Hepatocyte (in vitro differentiated cells): Measurements from ENCODE around the gene GPR157. TPM values are rescaled to one million over a fixed set of nuclear protein-coding genes. Genes with fewer than 3 reads are reported as not detected.

Source experiments
- DNase-seq: peaks from one replicate; pipeline ENCODE4 v3.0.0-alpha.2; 2016; ENCODE audit warnings: low spot score
- H2AFZ ChIP-seq: fragments of 200-600 bp; sonication (generic); 2 replicates; pipeline ENCODE4 v1.6.0; 2016; ENCODE audit warnings: antibody characterized with exemption, mild to moderate bottlenecking
- H3K27ac ChIP-seq: fragments of 200-600 bp; sonication (generic); 2 replicates; pipeline ENCODE4 v1.5.1; 2016; ENCODE audit warnings: mild to moderate bottlenecking
- H3K27me3 ChIP-seq: fragments of 200-600 bp; sonication (generic); 2 replicates; pipeline ENCODE4 v1.6.1; 2016
- H3K36me3 ChIP-seq: fragments of 200-600 bp; sonication (generic); replicated peaks from 2 replicates; pipeline ENCODE4 v1.5.1; 2016; ENCODE audit warnings: low read depth; ENCODE audit not compliant: insufficient read depth
- H3K4me1 ChIP-seq: fragments of 200-600 bp; sonication (generic); 2 replicates; pipeline ENCODE4 v1.5.1; 2016; ENCODE audit warnings: mild to moderate bottlenecking, moderate library complexity; ENCODE audit not compliant: insufficient read depth
- H3K4me2 ChIP-seq: fragments of 200-600 bp; sonication (generic); 2 replicates; pipeline ENCODE4 v1.6.0; 2016
- H3K4me3 ChIP-seq: fragments of 200-600 bp; sonication (generic); 2 replicates; pipeline ENCODE4 v1.5.1; 2016; ENCODE audit warnings: mild to moderate bottlenecking
- H3K79me2 ChIP-seq: fragments of 200-600 bp; sonication (generic); 2 replicates; pipeline ENCODE4 v1.6.0; 2017; ENCODE audit warnings: mild to moderate bottlenecking
- H3K9me2 ChIP-seq: fragments of 200-600 bp; sonication (generic); replicated peaks from 2 replicates; pipeline ENCODE4 v1.6.0; 2017; ENCODE audit warnings: mild to moderate bottlenecking; ENCODE audit not compliant: insufficient read depth
- H3K9me3 ChIP-seq: fragments of 200-600 bp; sonication (generic); 2 replicates; pipeline ENCODE4 v1.5.1; 2016; ENCODE audit warnings: low read depth, mild to moderate bottlenecking
- H4K20me1 ChIP-seq: fragments of 200-600 bp; sonication (generic); 2 replicates; pipeline ENCODE4 v1.6.0; 2016; ENCODE audit warnings: mild to moderate bottlenecking; ENCODE audit not compliant: insufficient read depth, poor library complexity, severe bottlenecking
- EZH2 ChIP-seq: fragments of 200-600 bp; sonication (generic); IDR thresholded peaks from 2 replicates; pipeline ENCODE4 v1.6.1; 2016; ENCODE audit warnings: antibody characterized with exemption, mild to moderate bottlenecking, borderline replicate concordance
- EZH2phosphoT487 ChIP-seq: fragments of 200-600 bp; sonication (generic); IDR thresholded peaks from one replicate; pipeline ENCODE4 v1.6.1; 2018; ENCODE audit warnings: antibody characterized with exemption, mild to moderate bottlenecking, low read depth, moderate library complexity; ENCODE audit not compliant: unreplicated experiment, severe bottlenecking
- WGBS: methylation state at CpG from one replicate; pipeline ENCODE4 v1.1.6; 2016; ENCODE audit warnings: low lambda C conversion rate; ENCODE audit errors: missing lambda C conversion rate; 5-methylcytosine and 5-hydroxymethylcytosine counted together
- polyA plus RNA-seq: library from polyadenylated mRNA; unstranded; fragments of >200 nt; fragmentation: Nextera tagmentation; extraction: Ambion mirVana; gene quantifications from 2 replicates; pipeline ENCODE4 v1.2.1, GENCODE V29; 2016
- total RNA-seq: library from RNA; depleted of rRNA; stranded (reverse); fragments of >200 nt; gene quantifications from 2 replicates; pipeline ENCODE4 v1.2.3, GENCODE V29; 2014
- TF ChIP-seq, protein P1 (sequence below): fragments of 200-600 bp; sonication (generic); IDR thresholded peaks from 2 replicates; pipeline ENCODE4 v1.5.1; 2016; ENCODE audit warnings: antibody characterized with exemption, mild to moderate bottlenecking; ENCODE audit not compliant: poor library complexity

The GPR157 gene
- total and polyA plus RNA-seq, 2 experiments from 2014 or later = 14.4 to 18.6 TPM

DNA sequence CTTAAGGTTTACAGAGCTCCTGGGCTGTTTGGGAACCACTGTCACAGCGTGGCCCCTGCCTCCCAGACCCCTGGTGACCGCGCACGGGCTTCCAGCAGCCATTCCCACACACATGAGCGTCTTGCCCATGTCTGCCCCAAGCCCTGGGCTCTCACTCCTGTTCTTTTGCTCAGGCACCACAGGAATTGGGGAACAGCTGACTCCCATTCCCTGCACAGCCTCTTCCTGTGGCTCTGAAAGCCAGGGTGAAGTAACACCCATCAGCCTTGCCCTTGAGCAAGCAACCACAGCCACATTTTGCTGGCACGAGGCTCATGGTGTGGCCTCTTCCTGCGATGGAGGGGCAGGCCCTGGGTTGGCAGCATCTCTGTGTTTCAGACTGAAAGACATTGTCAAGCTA is 14.3 kb upstream of the GPR157 start:
- H3K4me2 ChIP-seq = no peak overlapping the region
- no peaks in the 10 kb centered on the region for H3K79me2 ChIP-seq
- no peaks in the 10 kb centered on the region for H3K4me1 ChIP-seq
- no peak for DNase-seq
- no peak overlapping the region for H3K4me3 ChIP-seq
- H3K36me3 ChIP-seq = no peaks in the 10 kb centered on the region
- no peaks in the 10 kb centered on the region for H3K27me3 ChIP-seq
- H3K9me2 ChIP-seq = no peaks in the 10 kb centered on the region
- no peaks in the 10 kb centered on the region for H3K9me3 ChIP-seq
- H4K20me1 ChIP-seq = no peaks in the 10 kb centered on the region
- no peak for TF ChIP-seq EZH2phosphoT487
- TF ChIP-seq EZH2 = no peak
- TF ChIP-seq, protein P1, sequence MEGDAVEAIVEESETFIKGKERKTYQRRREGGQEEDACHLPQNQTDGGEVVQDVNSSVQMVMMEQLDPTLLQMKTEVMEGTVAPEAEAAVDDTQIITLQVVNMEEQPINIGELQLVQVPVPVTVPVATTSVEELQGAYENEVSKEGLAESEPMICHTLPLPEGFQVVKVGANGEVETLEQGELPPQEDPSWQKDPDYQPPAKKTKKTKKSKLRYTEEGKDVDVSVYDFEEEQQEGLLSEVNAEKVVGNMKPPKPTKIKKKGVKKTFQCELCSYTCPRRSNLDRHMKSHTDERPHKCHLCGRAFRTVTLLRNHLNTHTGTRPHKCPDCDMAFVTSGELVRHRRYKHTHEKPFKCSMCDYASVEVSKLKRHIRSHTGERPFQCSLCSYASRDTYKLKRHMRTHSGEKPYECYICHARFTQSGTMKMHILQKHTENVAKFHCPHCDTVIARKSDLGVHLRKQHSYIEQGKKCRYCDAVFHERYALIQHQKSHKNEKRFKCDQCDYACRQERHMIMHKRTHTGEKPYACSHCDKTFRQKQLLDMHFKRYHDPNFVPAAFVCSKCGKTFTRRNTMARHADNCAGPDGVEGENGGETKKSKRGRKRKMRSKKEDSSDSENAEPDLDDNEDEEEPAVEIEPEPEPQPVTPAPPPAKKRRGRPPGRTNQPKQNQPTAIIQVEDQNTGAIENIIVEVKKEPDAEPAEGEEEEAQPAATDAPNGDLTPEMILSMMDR = no peak
- H3K27ac ChIP-seq = no peak overlapping the region
- no peak overlapping the region for H2AFZ ChIP-seq
- WGBS = 86% methylated on average over 7 of the region's 7 CpGs

DNA sequence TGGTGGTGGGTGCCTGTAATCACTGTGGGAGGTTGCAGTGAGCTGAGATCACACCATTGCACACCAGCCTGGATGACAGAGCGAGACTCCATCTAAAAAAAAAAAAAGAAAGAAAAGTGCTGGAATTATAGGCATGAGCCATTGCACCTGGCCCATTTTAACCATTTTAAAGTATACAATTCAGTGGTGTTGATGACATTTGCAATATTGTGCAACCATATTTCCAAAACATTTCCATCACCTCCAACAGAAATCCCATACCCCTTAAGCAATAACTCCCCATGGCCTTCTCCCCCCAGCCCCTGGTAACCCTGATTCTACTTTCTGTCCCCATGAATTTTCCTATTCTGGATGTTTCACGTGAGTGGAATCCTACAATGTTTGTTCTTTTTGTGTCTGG is 11.0 kb upstream of the GPR157 start:
- no peak for DNase-seq
- Histone ChIP-seq H3K9me3 (no peaks in the 10 kb centered on the region), H2AFZ (no peak overlapping the region), H3K4me3 (no peak overlapping the region), H3K36me3 (no peaks in the 10 kb centered on the region), H3K79me2 (no peaks in the 10 kb centered on the region), H3K9me2 (no peaks in the 10 kb centered on the region), H3K4me2 (no peak overlapping the region), H3K27ac (no peak overlapping the region), H3K4me1 (no peaks in the 10 kb centered on the region), H3K27me3 (no peaks in the 10 kb centered on the region), H4K20me1 (no peaks in the 10 kb centered on the region)
- TF ChIP-seq, protein P1 = no peak
- no peak for TF ChIP-seq EZH2phosphoT487
- no peak for TF ChIP-seq EZH2
- WGBS = 96% methylated on average over 2 of the region's 2 CpGs

- Histone ChIP-seq H3K27me3 (no peaks in the 10 kb centered on the region), H3K9me2 (no peaks in the 10 kb centered on the region), H4K20me1 (no peaks in the 10 kb centered on the region), H3K4me3 (no peak overlapping the region), H3K4me1 (no peaks in the 10 kb centered on the region), H2AFZ (no peak overlapping the region), H3K36me3 (no peaks in the 10 kb centered on the region), H3K79me2 (no peaks in the 10 kb centered on the region), H3K9me3 (no peaks in the 10 kb centered on the region), H3K27ac (no peak overlapping the region), H3K4me2 (no peak overlapping the region)
- TF ChIP-seq, protein P1 = no peak
- TF ChIP-seq EZH2phosphoT487 = no peak
- TF ChIP-seq EZH2 = no peak
- WGBS = 79% methylated on average over 8 of the region's 8 CpGs
- no peak for DNase-seq
These were observed 8.0 kb upstream of the GPR157 start for GRCh38 chr1:9136932-9137331.
